ENCODE data around the gene EFNA3.

The EFNA3 gene

DNA sequence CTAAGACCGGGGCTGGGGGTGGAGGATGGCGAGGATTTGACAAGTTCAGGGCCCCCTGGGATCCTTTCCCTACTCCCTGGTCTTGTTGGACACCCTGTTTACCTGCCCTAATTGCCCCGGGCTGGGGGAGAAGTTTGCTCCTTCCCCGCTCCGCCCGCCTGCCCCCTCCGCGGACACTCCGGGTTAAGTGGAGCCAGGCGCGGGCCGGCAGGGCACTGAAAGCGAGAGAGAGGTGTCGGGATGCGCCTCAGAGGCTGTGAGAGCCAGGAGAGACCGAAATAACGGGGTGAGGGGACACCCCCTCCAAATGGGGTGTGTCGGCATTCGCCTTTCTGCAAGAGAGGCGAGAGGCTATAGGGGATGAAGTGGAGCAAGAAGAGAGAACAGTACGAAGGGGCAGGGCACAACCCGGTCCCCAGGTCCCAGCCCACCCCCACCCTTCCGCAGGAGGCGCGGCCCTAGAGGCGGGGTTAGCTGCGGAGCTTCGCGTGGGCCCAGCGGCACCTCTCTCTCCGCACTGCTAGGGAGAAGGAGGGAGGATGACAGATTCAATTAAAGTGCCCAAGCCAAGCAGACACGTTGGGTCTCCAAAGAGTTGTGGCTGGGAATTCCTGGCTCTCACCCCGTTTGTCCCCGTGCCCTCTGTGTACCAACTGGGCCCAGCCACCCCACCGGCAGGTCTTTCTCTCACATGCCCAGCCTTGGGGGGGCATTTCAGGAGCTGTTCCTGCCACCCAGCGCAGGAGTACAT lies 3.8 kb downstream of the EFNA3 start:
- no peak for DNase-seq (ENCODE audit: insufficient read length, low spot score)
- no peak for FAIRE-seq

DNA sequence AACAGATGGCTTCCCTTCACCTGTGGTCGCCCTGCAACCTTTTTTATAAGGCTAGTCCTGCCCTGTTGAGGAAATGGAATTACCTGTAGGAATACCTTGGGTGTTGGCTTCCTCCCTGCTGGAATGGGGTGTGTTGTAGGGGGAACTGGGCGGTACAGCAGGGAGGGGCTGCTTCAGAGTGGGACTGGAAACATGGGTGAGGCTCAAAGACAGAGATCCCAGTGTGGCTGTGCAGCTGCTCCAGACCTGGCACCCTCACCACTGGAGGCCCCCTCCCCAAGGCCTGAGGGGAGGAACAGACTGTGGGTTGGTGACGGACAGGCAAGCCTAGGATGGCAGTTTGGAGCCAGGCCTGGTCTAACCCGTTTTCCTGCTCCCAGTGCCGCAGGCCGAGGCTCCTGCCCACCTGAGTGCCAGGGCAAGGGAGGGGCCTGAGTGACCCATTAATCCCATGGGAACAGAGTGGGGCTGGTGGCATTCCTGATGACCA lies 4.5 kb downstream of the EFNA3 start:
- FAIRE-seq (no peak), DNase-seq (ENCODE audit: insufficient read length, low spot score) (no peak)

DNA sequence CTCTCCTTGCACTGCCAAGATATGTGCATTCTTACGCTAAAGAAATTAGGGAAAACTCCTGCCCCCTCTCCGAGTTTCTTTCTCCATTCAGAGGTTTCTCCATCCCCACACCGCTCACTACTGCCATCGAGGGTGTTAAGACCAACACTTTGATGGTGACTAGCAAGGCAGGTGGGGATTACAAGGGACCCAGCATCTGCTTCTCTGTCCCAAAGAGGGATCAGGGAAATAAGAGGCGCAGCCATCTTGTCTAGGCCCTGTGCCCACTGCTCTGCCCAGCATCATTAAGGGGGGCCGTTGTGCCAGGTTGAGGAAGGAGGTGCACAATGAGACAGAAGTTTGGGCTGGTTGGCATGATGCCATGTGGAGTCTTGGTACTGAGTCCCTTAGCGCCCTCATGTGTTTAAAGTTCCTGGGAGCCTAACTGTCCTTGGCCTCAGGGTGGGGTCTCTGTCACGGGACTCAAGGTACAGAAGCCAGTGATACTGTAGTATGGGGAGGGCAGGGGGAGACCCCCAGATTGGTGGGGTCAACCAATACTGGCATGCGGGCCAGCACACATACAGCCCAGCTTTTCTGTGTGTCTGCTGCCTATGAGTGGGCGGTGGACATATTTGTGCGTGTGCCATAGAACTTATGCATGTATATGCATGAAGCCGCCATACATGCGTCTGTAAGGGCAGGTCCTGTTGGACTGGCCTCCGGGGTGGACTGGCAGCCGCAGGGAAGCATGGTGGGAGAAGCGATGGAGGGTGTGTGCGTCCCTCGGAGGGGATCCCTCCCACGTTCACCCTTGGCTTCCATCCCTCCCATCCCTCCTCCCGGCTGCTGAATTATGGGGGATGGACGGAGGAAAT lies 5.5 kb downstream of the EFNA3 start:
- no peak for FAIRE-seq
- no peak for DNase-seq (ENCODE audit: insufficient read length, low spot score)

GRCh38 chr1:155084722-155085503 lies 6.3 kb downstream of the EFNA3 start:
- DNase-seq (ENCODE audit: insufficient read length, low spot score): peak; percentile 98
- FAIRE-seq: peak; percentile 100

GRCh38 chr1:155085504-155086127 lies 7.0 kb downstream of the EFNA3 start:
- DNase-seq (ENCODE audit: insufficient read length, low spot score) (no peak), FAIRE-seq (peak; percentile 47)

GRCh38 chr1:155086128-155086741 lies 7.6 kb downstream of the EFNA3 start:
- DNase-seq (ENCODE audit: insufficient read length, low spot score) (no peak), FAIRE-seq (peak; percentile 82)

GRCh38 chr1:155086856-155087535 lies 8.4 kb downstream of the EFNA3 start:
- DNase-seq (ENCODE audit: insufficient read length, low spot score) (no peak), FAIRE-seq (no peak)

DNA sequence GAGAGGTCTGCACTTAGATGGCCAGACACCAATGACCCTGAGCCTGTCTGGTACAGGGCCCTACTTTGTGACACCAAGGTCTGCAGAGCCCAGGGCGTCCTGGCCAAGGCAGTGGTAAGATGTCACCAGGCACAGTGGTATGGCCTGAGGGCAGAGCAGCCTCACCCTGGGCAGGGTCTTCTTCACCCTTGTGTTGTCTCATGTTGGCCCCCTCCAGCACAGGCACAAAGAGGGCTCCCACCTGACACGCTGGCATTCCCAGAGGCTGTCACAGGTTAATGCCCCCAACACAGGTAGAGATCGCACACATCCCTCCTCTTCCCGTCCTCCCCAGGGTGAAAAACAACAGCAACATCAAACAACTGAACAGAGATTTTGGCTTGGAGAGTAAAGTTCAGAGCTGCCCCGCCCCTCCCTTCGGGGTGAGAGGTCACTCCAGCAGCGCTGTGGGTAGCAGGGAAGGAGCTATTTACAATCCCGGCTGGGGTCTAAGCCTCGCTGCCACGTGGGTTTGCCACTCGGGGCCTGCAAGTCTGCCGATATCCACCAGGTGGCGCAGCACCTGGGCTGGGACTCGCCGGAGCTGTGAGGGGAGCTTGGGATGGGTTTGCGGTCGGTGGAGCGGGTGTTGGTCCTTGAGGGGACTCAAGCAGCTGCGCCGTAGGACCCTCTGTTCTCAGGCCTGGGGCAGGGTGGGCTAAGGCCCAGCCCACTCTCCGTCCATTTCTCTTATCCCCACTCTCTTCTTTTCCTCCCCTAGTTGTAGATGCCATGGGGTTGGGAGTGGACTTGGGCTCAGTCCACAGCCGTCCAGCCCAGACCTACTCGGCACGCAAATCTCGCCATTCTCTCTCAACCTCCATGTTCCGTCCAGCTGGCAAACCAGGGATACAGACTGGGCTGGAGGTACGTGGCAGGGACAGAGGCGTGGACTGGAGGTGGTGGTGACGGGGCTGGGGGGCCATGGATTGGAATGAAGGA lies 12.7 kb downstream of the EFNA3 start:
- DNase-seq (ENCODE audit: insufficient read length, low spot score) (no peak), FAIRE-seq (peak; percentile 8)

- no peak for FAIRE-seq
- no peak for DNase-seq (ENCODE audit: insufficient read length, low spot score)
Observed at GRCh38 chr1:155092131-155092530, 13.5 kb downstream of the EFNA3 start.

- no peak for DNase-seq (ENCODE audit: insufficient read length, low spot score)
- FAIRE-seq: no peak
Observed at GRCh38 chr1:155092641-155093040, 14.0 kb downstream of the EFNA3 start.

GRCh38 chr1:155093911-155094621 lies 15.4 kb downstream of the EFNA3 start:
- no peak for DNase-seq (ENCODE audit: insufficient read length, low spot score)
- FAIRE-seq: peak; percentile 11

DNA sequence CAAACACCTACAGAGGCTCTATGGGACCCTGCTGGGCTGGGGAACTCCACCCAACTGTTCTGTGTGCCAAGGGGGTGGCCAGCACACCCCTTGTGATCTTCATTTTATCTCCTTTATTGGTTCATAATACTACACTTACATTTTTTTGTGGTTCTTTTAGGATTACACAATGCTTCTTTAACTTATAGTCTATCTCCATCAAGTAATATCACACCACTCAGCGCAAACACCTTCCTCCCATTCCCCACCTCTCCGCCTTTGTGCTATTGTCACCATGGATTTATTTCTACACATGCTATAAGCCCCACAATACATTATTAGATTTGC lies 15.9 kb downstream of the EFNA3 start:
- FAIRE-seq (no peak), DNase-seq (ENCODE audit: insufficient read length, low spot score) (no peak)

DNA sequence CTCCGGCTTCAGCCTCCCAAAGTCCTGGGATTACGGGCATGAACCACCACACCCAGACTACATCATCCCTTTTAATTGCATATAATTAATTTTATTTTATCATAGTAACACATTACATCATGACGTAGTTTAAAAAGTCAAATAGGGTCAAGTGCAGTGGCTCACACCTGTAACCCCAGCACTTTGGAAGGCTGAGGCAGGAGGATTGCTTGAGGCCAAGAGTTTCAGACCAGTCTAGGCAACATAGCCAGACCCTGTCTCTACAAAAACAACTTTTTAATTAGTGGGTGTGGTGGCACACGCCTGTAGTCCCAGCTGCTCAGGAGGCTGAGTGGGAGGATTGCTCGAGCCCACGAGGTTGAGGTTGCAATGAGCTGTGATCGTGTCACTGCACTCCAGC lies 20.7 kb downstream of the EFNA3 start:
- DNase-seq (ENCODE audit: insufficient read length, low spot score): no peak
- no peak for FAIRE-seq

- no peak for FAIRE-seq
- no peak for DNase-seq (ENCODE audit: insufficient read length, low spot score)
Observed at GRCh38 chr1:155103325-155103724, 24.7 kb downstream of the EFNA3 start.

DNA sequence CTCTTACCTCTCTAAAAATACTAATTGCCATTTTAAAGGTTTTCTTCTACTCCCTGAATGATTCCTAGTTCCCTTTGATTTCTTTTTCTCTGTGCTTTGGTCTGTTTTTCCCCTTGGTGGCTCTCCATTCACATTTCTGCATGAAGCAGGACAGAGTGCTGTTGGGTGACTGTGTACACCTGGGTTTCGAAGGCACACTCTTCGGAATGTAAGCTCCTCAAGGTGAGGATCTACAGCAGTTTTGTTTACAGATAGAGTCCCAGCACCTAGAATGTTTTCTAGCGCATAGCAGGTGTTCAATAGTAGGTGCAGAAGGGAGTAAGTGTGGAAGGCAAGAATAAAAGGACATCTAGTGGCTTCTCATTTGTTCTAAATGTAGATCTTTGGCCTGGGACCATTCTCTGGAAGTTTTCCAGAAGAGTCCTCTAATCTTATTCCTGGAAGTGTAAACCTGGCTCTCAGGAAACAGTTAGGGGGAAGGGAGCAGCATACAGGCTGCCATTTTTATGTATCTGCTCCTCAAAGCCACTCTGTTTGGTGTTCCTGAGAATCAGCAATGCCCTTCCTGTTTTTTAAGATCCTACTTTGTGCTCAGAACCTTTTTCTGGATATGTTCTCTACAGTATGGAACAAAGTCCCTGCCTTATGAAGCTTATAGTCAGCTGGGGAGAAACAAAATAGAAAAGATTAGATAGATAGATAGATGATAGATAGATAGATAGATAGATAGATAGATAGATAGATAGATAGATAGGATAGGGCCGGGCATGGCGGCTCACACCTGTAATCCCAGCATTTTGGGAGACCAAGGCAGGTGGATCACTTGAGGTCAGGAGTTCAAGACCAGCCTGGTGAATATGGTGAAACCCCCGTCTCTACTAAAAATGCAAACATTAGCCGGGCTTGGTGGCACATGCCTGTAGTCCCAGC lies 26.2 kb downstream of the EFNA3 start:
- DNase-seq (ENCODE audit: insufficient read length, low spot score) (no peak), FAIRE-seq (no peak)

DNA sequence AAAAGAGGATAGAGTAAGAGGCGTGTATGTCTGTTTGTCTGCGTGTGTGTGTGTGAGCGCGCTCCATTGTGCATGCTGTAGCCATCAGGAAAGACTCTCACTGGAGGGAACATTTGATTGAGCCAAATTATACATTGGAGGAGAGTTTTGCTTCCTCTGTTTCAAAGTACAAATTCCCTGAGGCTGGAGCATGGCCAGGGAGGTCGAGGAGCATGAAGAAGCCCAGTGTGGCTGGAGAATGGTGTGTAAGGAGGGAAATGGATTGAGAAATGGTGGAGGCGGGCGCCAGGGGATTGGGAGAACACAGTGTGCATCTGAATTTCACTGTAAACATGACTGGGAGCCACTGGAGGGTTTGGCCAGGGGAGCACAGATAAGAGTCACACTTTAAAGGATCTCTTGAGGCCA lies 27.0 kb downstream of the EFNA3 start:
- DNase-seq (ENCODE audit: insufficient read length, low spot score) (no peak), FAIRE-seq (no peak)

DNA sequence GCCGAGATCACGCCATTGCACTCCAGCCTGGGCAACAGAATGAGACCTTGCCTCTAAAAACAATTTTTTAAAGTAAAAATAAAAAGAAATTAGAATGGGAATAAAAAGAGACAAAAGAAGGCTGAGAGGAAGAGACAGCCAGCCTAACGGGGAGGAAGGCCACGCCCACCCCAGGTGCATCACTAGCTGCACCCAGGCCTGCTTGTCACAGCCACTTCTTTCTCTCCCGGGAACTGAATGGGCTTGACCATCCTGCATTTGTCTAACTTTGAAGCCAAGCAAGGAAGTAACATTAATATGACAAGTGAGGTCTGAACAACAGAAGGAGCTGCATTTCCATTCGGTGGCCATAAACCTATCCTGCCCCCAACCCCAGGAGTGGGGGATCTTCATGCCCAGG lies 28.2 kb downstream of the EFNA3 start:
- no peak for FAIRE-seq
- no peak for DNase-seq (ENCODE audit: insufficient read length, low spot score)
